ENCODE data around the gene KLF16. TPM values are rescaled to one million over a fixed set of nuclear protein-coding genes. Genes with fewer than 3 reads are reported as not detected.

Gene KLF16
- total and polyA plus RNA-seq, 9 of the 15 experiments (the other 6 are each of a cell fraction or from before 2014, with no cell fraction given) = 0.04 to 60.4 (median 6.8) TPM

GRCh38 chr19:1812426-1813191 lies 50.8 kb downstream of the KLF16 start (continued):
- no peak for TF ChIP-seq ZNF75A (CRISPR knock-in tag; IDR thresholded peaks at IDR 0.05)
- TF ChIP-seq KDM1A (IDR thresholded peaks at IDR 0.05) = no peak
- no peak for TF ChIP-seq ZHX1 (conservative IDR thresholded peaks at IDR 0.05; ENCODE audit: low read length)
- TF ChIP-seq SPI1 (IDR thresholded peaks at IDR 0.05; ENCODE audit: borderline replicate concordance, low read depth, low read length) = 0 out of 2 replicates have a peak, but pooled peaks have one; percentile 44
- no peak for TF ChIP-seq BHLHE40 (IDR thresholded peaks at IDR 0.05; ENCODE audit: low read length)
- TF ChIP-seq SMAD4 (CRISPR knock-in tag; conservative IDR thresholded peaks at IDR 0.05) = peak; percentile 48; the same call in 1 of the 2 replicates
- TF ChIP-seq PPARD (CRISPR knock-in tag; IDR thresholded peaks at IDR 0.05) = no peak
- no peak for TF ChIP-seq ZNF699 (CRISPR knock-in tag; IDR thresholded peaks at IDR 0.05; ENCODE audit: insufficient replicate concordance)
- no peak for TF ChIP-seq ATF3 (IDR thresholded peaks at IDR 0.05)
- no peak for TF ChIP-seq ATF3 (CRISPR knock-in tag; conservative IDR thresholded peaks at IDR 0.05)
- TF ChIP-seq E2F3 (CRISPR knock-in tag; IDR thresholded peaks at IDR 0.05) = no peak
- TF ChIP-seq NR3C1 (CRISPR knock-in tag; IDR thresholded peaks at IDR 0.05) = no peak
- TF ChIP-seq MXI1 (IDR thresholded peaks at IDR 0.05; ENCODE audit: low read depth, low read length) = no peak
- TF ChIP-seq COPS2 (conservative IDR thresholded peaks at IDR 0.05) = no peak
- TF ChIP-seq CSDE1 (IDR thresholded peaks at IDR 0.05) = no peak
- no peak; the same call in 1 of the 2 replicates for TF ChIP-seq MEF2D (tag; conservative IDR thresholded peaks at IDR 0.05; ENCODE audit: low read depth)
- TF ChIP-seq ZNF561 (CRISPR knock-in tag; conservative IDR thresholded peaks at IDR 0.05) = no peak
- no peak for TF ChIP-seq HOXB6 (CRISPR knock-in tag; IDR thresholded peaks at IDR 0.05; ENCODE audit: borderline replicate concordance)
- TF ChIP-seq USF2 (CRISPR knock-in tag; IDR thresholded peaks at IDR 0.05) = no peak
- TF ChIP-seq ZNF584 (CRISPR knock-in tag; IDR thresholded peaks at IDR 0.05; ENCODE audit: low read depth) = no peak
- 0 out of 2 replicates have a peak, but pooled peaks have one; percentile 5 for TF ChIP-seq TAL1 (IDR thresholded peaks at IDR 0.05)
- no peak for TF ChIP-seq ZNF184 (CRISPR knock-in tag; IDR thresholded peaks at IDR 0.05)
- no peak for TF ChIP-seq ZNF175 (CRISPR knock-in tag; IDR thresholded peaks at IDR 0.05; ENCODE audit: low read depth)
- no peak for TF ChIP-seq ATF4 (CRISPR knock-in tag; IDR thresholded peaks at IDR 0.05)
- no peak for TF ChIP-seq CBX2 (IDR thresholded peaks at IDR 0.05; ENCODE audit: insufficient read depth, low read length, poor library complexity, severe bottlenecking)
- TF ChIP-seq POLR2A (conservative IDR thresholded peaks at IDR 0.05) = peak; percentile 83
